Karpas-422 (cell line): ENCODE data around the gene FN1. TPM values are rescaled to one million over a fixed set of nuclear protein-coding genes. Genes with fewer than 3 reads are reported as not detected.

Experiments used
- DNase-seq: peaks from one replicate; pipeline ENCODE4 v3.0.0-alpha.2; 2015
- H2AFZ ChIP-seq: fragments of 200-600 bp; sonication (generic); 2 replicates; pipeline ENCODE4 v1.6.1; 2014; ENCODE audit warnings: antibody characterized with exemption, low read length, mixed read lengths
- H3K27ac ChIP-seq: fragments of 200-600 bp; sonication (generic); 2 replicates; pipeline ENCODE4 v1.5.1; 2014; ENCODE audit warnings: mild to moderate bottlenecking, low read length, moderate library complexity
- H3K27me3 ChIP-seq: fragments of 200-600 bp; sonication (generic); 2 replicates; pipeline ENCODE4 v1.6.1; 2014; ENCODE audit warnings: low read length, mixed read lengths
- H3K36me3 ChIP-seq: fragments of 200-600 bp; sonication (generic); 2 replicates; pipeline ENCODE4 v1.6.1; 2014; ENCODE audit warnings: low read length, mixed read lengths; ENCODE audit not compliant: insufficient read depth
- H3K4me1 ChIP-seq: fragments of 200-600 bp; sonication (generic); 2 replicates; pipeline ENCODE4 v1.6.1; 2014; ENCODE audit warnings: mild to moderate bottlenecking, low read length, mixed read lengths
- H3K4me2 ChIP-seq: fragments of 200-600 bp; sonication (generic); 2 replicates; pipeline ENCODE4 v1.6.1; 2014; ENCODE audit warnings: low read length, low read depth, mild to moderate bottlenecking; ENCODE audit not compliant: poor library complexity, severe bottlenecking
- H3K4me3 ChIP-seq: fragments of 200-600 bp; sonication (generic); 2 replicates; pipeline ENCODE4 v1.5.1; 2014; ENCODE audit warnings: mild to moderate bottlenecking, antibody characterized with exemption, low read length, mixed read lengths
- H3K79me2 ChIP-seq: fragments of 200-600 bp; sonication (generic); 2 replicates; pipeline ENCODE4 v1.6.1; 2014; ENCODE audit warnings: mild to moderate bottlenecking, low read length, mixed read lengths
- H3K9ac ChIP-seq: fragments of 200-600 bp; sonication (generic); 2 replicates; pipeline ENCODE4 v1.6.0; 2014; ENCODE audit warnings: low read length
- H3K9me2 ChIP-seq: fragments of 200-600 bp; sonication (generic), shearing (Covaris generic); replicated peaks from 2 replicates; pipeline ENCODE4 v1.6.0; 2014; ENCODE audit warnings: mild to moderate bottlenecking, low read length, moderate library complexity; ENCODE audit not compliant: insufficient read depth
- H3K9me3 ChIP-seq: fragments of 300-700, 200-600 bp; sonication (generic); 2 replicates; pipeline ENCODE4 v1.6.1; 2014; ENCODE audit warnings: low read length, mixed read lengths
- H4K20me1 ChIP-seq: fragments of 200-600 bp; sonication (generic); 2 replicates; pipeline ENCODE4 v1.6.1; 2014; ENCODE audit warnings: mild to moderate bottlenecking, antibody characterized with exemption, low read length, low read depth; ENCODE audit not compliant: insufficient read depth
- total RNA-seq: library from RNA; depleted of rRNA; stranded (reverse); fragments of >200 nt; shearing (Covaris generic); gene quantifications from 2 replicates; pipeline ENCODE4 v1.2.3, GENCODE V29; 2014; ENCODE audit warnings: low replicate concordance

The FN1 gene
- total RNA-seq, 1 experiment from 2014 or later: 0.67 TPM

DNA sequence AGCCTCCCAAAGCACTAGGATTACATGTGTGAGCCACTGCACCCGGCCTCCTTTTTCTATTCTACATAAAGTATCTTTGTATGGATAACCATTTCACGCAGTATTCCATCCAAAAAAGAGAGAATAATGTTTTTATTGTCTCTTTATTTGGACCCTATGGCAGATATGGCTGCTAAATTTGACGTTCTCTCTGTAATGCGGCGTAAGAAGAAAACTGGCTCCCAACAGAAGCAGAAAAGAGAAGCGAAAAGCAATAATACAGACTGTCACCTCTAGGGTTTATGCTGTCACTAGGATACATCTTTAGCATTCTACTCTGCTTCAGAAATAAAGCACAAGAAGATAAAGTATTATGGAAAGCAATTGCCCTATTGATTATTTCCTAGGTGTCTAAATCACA lies 55.9 kb downstream of the FN1 start:
- Histone ChIP-seq H3K27ac (no peak overlapping the region), H3K27me3 (no peaks in the 10 kb centered on the region), H3K4me1 (no peaks in the 10 kb centered on the region), H3K79me2 (no peaks in the 10 kb centered on the region), H3K4me3 (no peak overlapping the region), H4K20me1 (no peaks in the 10 kb centered on the region), H3K9me2 (no peaks in the 10 kb centered on the region), H3K9me3 (no peaks in the 10 kb centered on the region), H3K4me2 (no peak overlapping the region), H3K9ac (no peak overlapping the region), H2AFZ (no peak overlapping the region), H3K36me3 (no peaks in the 10 kb centered on the region)
- no peak for DNase-seq

DNA sequence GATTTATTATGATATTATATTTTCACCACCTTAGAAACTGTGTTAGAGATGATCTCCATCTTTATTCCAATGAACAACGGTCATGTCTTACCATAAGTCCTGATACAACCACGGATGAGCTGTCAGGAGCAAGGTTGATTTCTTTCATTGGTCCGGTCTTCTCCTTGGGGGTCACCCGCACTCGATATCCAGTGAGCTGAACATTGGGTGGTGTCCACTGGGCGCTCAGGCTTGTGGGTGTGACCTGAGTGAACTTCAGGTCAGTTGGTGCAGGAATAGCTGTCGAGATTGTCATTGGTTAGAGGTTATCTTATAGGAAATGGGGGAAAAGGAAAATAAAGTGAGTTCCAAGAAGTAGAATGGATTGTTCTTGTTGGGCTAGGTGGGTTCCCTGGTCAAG lies 56.8 kb downstream of the FN1 start:
- Histone ChIP-seq H3K27me3 (no peaks in the 10 kb centered on the region), H3K9ac (no peak overlapping the region), H2AFZ (no peak overlapping the region), H3K36me3 (no peaks in the 10 kb centered on the region), H3K4me1 (no peaks in the 10 kb centered on the region), H3K27ac (no peak overlapping the region), H3K4me3 (no peak overlapping the region), H4K20me1 (no peaks in the 10 kb centered on the region), H3K9me2 (no peaks in the 10 kb centered on the region), H3K79me2 (no peaks in the 10 kb centered on the region), H3K9me3 (no peaks in the 10 kb centered on the region), H3K4me2 (no peak overlapping the region)
- DNase-seq: no peak

DNA sequence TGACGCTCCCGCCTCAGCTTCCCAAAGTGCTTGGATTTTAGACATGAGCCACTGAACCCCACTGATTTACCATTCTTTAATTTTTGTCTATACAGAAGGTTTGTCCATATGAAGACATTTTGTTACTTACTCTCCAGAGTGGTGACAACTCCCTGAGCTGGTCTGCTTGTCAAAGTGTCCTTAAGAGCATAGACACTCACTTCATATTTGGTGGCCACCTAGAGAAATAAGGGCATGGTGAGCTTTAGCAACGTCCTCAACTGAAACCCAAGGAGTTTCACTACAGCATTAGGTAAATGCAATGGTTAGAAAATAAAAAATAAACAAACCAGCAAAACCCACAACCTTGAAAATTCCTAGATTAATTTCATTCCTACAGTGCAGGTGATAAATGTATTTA lies 57.8 kb downstream of the FN1 start:
- no peak overlapping the region for H2AFZ ChIP-seq
- H3K9me2 ChIP-seq: no peaks in the 10 kb centered on the region
- H3K27me3 ChIP-seq: no peaks in the 10 kb centered on the region
- no peak overlapping the region for H3K9ac ChIP-seq
- H4K20me1 ChIP-seq: no peaks in the 10 kb centered on the region
- no peaks in the 10 kb centered on the region for H3K4me1 ChIP-seq
- peaks cover 3% of the 10 kb centered on the region; the same call in 1 of the 2 replicates for H3K36me3 ChIP-seq
- DNase-seq: no peak
- H3K27ac ChIP-seq: no peak overlapping the region
- H3K79me2 ChIP-seq: no peaks in the 10 kb centered on the region
- H3K4me3 ChIP-seq: no peak overlapping the region
- no peak overlapping the region for H3K4me2 ChIP-seq
- no peaks in the 10 kb centered on the region for H3K9me3 ChIP-seq

DNA sequence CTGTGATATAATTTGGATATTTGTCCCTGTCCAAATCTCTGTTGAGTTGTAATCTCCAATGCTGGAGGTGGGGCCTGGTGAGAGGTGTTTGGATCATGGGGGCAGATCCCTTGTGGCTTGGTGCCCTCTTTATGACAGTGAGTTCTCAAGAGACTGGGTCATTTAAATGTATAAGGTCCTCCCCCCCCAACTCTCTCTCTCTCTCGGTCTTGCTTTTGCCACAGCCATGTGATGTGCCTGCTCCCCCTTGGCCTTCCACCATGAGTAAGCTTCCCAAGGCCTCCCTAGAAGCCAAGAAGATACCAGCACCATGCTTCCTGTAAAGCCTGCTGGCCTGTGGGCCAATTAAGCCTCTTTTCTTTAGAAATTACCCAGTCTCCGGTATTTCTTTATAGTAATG lies 58.6 kb downstream of the FN1 start:
- no peak overlapping the region for H3K9ac ChIP-seq
- H3K27ac ChIP-seq: no peak overlapping the region
- H3K4me2 ChIP-seq: no peak overlapping the region
- no peaks in the 10 kb centered on the region for H3K27me3 ChIP-seq
- H3K36me3 ChIP-seq: peaks cover 5% of the 10 kb centered on the region; the same call in 1 of the 2 replicates
- H3K79me2 ChIP-seq: no peaks in the 10 kb centered on the region
- H3K9me3 ChIP-seq: no peaks in the 10 kb centered on the region
- H4K20me1 ChIP-seq: no peaks in the 10 kb centered on the region
- no peaks in the 10 kb centered on the region for H3K9me2 ChIP-seq
- no peak overlapping the region for H2AFZ ChIP-seq
- no peak for DNase-seq
- H3K4me3 ChIP-seq: no peak overlapping the region
- H3K4me1 ChIP-seq: no peaks in the 10 kb centered on the region

DNA sequence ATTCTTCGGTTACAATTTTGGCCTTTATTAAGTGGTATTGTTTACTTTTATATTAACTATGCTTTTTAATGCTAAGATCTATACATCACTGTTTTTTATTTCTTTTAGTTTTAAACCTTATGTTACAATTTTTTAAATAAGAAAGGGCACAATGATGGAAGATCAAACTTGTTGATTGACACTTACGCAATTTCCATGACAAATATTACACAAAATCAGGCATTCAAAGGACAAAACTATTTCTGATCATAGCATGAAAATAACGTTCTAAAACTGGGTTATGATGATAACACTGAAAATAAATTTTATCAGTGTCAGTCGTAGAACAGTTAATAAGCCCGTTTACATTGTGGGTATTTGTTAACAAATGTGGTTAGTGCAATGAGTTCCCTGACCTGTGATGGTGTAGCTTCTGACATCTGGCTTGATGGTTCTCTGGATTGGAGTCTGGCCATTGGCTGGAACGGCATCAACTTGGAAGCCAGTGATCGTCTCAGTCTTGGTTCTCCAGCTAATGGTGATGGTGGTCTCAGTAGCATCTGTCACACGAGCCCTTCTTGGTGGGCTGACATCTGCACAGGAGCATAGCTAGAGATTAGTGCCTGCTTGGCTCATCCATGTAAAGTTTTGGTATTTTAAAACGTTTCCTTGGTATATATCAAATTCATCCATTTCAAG lies 59.6 kb downstream of the FN1 start:
- no peak for DNase-seq
- no peak overlapping the region for H2AFZ ChIP-seq
- no peaks in the 10 kb centered on the region for H3K9me2 ChIP-seq
- H3K4me3 ChIP-seq: no peak overlapping the region
- no peak overlapping the region for H3K27ac ChIP-seq
- H3K9me3 ChIP-seq: no peaks in the 10 kb centered on the region
- H3K27me3 ChIP-seq: no peaks in the 10 kb centered on the region
- no peaks in the 10 kb centered on the region for H3K4me1 ChIP-seq
- no peaks in the 10 kb centered on the region for H4K20me1 ChIP-seq
- H3K36me3 ChIP-seq: peaks cover 5% of the 10 kb centered on the region; the same call in 1 of the 2 replicates
- H3K9ac ChIP-seq: no peak overlapping the region
- no peak overlapping the region for H3K4me2 ChIP-seq
- H3K79me2 ChIP-seq: no peaks in the 10 kb centered on the region

DNA sequence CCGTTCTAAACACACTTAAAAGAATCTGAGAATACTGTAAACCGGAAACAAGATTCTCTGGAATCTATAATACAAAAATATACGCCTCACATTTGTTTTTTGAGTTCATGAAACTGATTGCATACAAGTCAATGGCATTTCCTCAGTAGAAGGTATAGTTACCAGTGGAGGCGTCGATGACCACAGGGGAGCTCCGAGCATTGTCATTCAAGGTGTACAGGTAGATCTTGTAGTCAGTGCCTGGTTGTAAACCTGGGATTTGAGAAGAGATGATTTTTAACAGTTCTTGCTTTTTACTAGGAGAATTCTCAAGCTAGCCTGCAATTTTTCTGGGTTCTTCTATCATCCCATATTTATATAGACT lies 60.4 kb downstream of the FN1 start:
- H3K27me3 ChIP-seq: no peaks in the 10 kb centered on the region

DNA sequence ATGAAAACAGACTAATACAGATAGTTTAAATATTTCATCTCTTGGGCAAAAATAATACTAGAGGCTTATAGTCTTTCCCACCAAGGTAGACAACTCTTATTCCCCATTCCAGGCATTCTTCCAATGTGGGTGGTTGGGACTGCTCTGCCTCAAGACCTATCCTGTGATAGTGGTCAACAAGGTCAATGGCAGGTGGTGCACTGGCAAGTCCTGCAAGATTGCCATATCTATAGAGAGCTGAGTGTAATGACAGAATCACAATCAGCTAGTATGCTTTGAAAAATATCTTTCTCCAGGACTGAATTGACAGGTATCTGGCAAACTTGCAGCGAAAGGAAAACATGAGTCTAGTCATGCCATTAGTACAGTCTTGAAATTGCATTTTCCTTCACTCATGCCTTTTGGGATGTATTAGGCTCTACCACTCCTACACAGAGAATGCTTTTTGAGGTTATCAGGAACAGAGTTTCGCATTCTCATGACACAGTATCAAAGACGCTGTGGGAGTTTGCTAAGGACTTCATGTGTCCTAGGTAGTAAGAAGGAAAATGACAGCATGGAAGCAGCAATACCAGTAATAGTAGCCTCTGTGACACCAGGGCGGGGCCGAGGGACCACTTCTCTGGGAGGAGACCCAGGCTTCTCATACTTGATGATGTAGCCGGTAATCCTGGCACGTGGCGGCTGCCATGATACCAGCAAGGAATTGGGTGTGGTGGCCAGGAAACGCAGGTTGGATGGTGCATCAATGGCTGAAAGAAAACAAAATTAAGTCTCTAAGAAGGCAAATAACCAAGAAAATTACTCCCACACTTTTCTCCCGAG lies 61.0 kb downstream of the FN1 start:
- no peaks in the 10 kb centered on the region for H3K79me2 ChIP-seq
- H3K4me1 ChIP-seq: no peaks in the 10 kb centered on the region
- peaks cover 5% of the 10 kb centered on the region; the same call in 1 of the 2 replicates for H3K36me3 ChIP-seq
- H3K9ac ChIP-seq: no peak overlapping the region
- DNase-seq: no peak
- H3K9me3 ChIP-seq: no peaks in the 10 kb centered on the region
- no peaks in the 10 kb centered on the region for H3K9me2 ChIP-seq
- H3K4me3 ChIP-seq: no peak overlapping the region
- no peaks in the 10 kb centered on the region for H4K20me1 ChIP-seq
- H3K27me3 ChIP-seq: no peaks in the 10 kb centered on the region
- H2AFZ ChIP-seq: no peak overlapping the region
- H3K27ac ChIP-seq: no peak overlapping the region
- no peak overlapping the region for H3K4me2 ChIP-seq

More for the DNA sequence above, 60.4 kb downstream of the FN1 start:
- peaks cover 5% of the 10 kb centered on the region; the same call in 1 of the 2 replicates for H3K36me3 ChIP-seq
- no peaks in the 10 kb centered on the region for H4K20me1 ChIP-seq
- H3K27ac ChIP-seq: no peak overlapping the region
- no peak for DNase-seq
- H3K4me1 ChIP-seq: no peaks in the 10 kb centered on the region
- H3K9me3 ChIP-seq: no peaks in the 10 kb centered on the region
- H3K4me3 ChIP-seq: no peak overlapping the region
- no peaks in the 10 kb centered on the region for H3K9me2 ChIP-seq
- H3K9ac ChIP-seq: no peak overlapping the region
- H3K79me2 ChIP-seq: no peaks in the 10 kb centered on the region
- no peak overlapping the region for H3K4me2 ChIP-seq
- H2AFZ ChIP-seq: no peak overlapping the region

DNA sequence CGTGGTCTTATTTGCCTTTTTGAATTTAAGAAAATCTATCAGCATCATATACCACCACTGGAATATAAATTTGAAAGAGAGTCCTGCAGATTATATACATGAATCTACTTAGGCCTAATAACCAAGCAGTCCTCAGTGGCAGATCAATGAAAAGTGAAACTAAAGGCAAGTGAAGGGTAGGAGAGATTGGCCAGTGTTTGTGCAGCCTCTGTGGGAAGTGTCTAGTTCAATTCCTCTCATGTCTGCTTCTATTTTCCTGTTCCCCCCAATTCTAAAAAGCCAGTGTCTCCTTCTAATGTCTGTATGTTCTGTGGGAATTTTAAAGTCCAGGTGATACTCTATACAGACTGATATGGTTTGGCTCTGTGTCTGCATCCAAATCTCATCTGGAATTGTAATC lies 61.9 kb downstream of the FN1 start:
- no peaks in the 10 kb centered on the region for H3K9me3 ChIP-seq
- H3K27ac ChIP-seq: no peak overlapping the region
- H3K9me2 ChIP-seq: no peaks in the 10 kb centered on the region
- no peak overlapping the region for H2AFZ ChIP-seq
- no peak overlapping the region for H3K9ac ChIP-seq
- H3K4me1 ChIP-seq: no peaks in the 10 kb centered on the region
- no peaks in the 10 kb centered on the region for H3K27me3 ChIP-seq
- no peaks in the 10 kb centered on the region for H4K20me1 ChIP-seq
- no peak for DNase-seq
- no peak overlapping the region for H3K4me2 ChIP-seq
- no peak overlapping the region for H3K4me3 ChIP-seq
- no peaks in the 10 kb centered on the region for H3K79me2 ChIP-seq
- H3K36me3 ChIP-seq: peaks cover 5% of the 10 kb centered on the region; the same call in 1 of the 2 replicates
